Measurements from ENCODE around the gene KATNB1.

KATNB1 gene

GRCh38 chr16:57764341-57765159, 29.0 kb downstream of the KATNB1 start:
- CTCF ChIA-PET: interaction anchor here (0.9 to 4.2 kb wide), 4 partner anchors 8 to 99 kb away, joined by 3 to 23 read pairs (median 7); no protein-coding TSS in a partner anchor
- DNase-seq (ENCODE audit: low read depth, low spot score): peak; percentile 33
- no peak for TF ChIP-seq CTCF (IDR thresholded peaks at IDR 0.05; ENCODE audit: insufficient read depth, low read length, missing control alignments)
- POLR2A ChIA-PET: no interaction called here
- H3K4me3 ChIP-seq (ENCODE audit: low read depth, low read length): no peak overlapping the region

DNA sequence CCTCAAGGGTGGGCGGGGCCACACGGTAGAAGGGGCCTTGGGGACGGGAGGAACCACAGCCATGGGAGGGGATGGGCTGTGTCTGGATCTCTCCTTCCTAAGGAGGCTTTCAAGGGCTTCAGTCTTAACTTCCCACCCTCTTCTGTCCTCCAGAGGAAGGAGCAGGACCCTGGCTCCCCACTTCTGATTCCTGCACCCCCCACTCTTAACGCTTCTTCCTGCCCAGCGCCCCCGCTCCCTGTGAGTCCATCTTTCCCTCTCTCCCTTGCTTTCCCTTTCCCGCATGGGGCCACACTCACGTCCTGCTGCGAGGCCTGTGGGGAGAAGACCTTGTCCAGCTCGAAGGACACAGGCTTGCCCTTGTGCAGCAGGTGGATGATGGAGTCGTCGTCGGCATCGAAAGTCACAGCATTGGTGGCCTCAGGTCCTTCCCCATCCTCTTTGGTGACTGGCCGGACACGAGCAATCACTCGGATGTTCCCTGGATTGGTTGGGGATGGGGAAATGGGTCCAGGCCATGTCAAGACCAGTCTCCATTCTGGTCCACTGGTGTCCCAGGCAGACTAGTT, 29.7 kb downstream of the KATNB1 start:
- DNase-seq (ENCODE audit: low read depth, low spot score): no peak
- CTCF ChIA-PET: interaction anchor here (1.4 to 4.2 kb wide), 3 partner anchors 8 to 29 kb away, joined by 4 to 23 read pairs (median 7); no protein-coding TSS in a partner anchor
- no peak overlapping the region for H3K4me3 ChIP-seq (ENCODE audit: low read depth, low read length)
- no peak for TF ChIP-seq CTCF (IDR thresholded peaks at IDR 0.05; ENCODE audit: insufficient read depth, low read length, missing control alignments)
- POLR2A ChIA-PET: no interaction called here

DNA sequence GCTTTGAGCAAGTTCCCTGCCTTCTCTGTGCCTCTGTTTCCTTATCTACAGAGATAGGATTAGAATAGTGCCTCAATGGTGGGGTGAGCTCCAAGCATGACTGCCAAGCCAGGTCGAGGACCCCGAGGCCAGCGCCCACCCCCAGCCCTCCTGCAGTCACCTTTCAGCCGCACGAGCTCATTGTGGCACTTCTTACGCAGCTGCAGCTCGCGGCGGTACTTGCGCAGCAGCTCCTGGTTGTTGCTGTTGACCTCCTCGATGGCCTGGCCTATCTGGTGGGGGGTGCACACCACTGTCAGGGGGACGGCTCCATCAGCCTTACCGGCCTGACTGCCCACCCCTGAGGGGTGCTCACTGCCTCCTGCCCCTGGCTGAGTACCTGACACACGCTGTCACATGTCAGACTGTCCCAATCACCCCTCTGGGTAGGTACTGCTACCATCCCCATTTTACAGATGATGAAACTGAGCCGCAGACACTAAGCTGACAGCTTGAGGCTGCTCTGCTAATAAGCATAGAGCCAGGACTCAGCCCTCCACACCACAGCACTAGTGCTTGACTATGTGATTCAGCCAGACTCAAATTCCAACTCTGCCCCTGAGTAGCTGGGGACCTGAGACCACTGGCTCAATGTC, 31.3 kb downstream of the KATNB1 start:
- POLR2A ChIA-PET: no interaction called here
- no peak overlapping the region for H3K4me3 ChIP-seq (ENCODE audit: low read depth, low read length)

GRCh38 chr16:57769541-57770145, 34.1 kb downstream of the KATNB1 start:
- POLR2A ChIA-PET: no interaction called here
- DNase-seq (ENCODE audit: low read depth, low spot score): no peak
- CTCF ChIA-PET: interaction anchor here (1.5 to 2.9 kb wide), 2 partner anchors 12 to 31 kb away, joined by 4 to 13 read pairs; no protein-coding TSS in a partner anchor
- TF ChIP-seq CTCF (IDR thresholded peaks at IDR 0.05; ENCODE audit: insufficient read depth, low read length, missing control alignments): no peak
- no peak overlapping the region for H3K4me3 ChIP-seq (ENCODE audit: low read depth, low read length)

More for the DNA sequence above, 31.3 kb downstream of the KATNB1 start:
- no peak for TF ChIP-seq CTCF (IDR thresholded peaks at IDR 0.05; ENCODE audit: insufficient read depth, low read length, missing control alignments)
- CTCF ChIA-PET: interaction anchor here (1.0 to 4.2 kb wide), 7 partner anchors 10 to 190 kb away, joined by 3 to 23 read pairs (median 3); partner anchors contain the start of gene KIFC3
- no peak for DNase-seq (ENCODE audit: low read depth, low spot score)

- ChIA-PET POLR2A (no interaction called here), CTCF (interaction anchor here (1.5 to 2.9 kb wide), 2 partner anchors 13 to 30 kb away, joined by 4 to 13 read pairs; no protein-coding TSS in a partner anchor)
- DNase-seq (ENCODE audit: low read depth, low spot score): no peak
- TF ChIP-seq CTCF (IDR thresholded peaks at IDR 0.05; ENCODE audit: insufficient read depth, low read length, missing control alignments): no peak
- no peak overlapping the region for H3K4me3 ChIP-seq (ENCODE audit: low read depth, low read length)
Observed at GRCh38 chr16:57770361-57770760, 34.8 kb downstream of the KATNB1 start.

All from AG04449 (cell line).